B cell (primary cell): Measurements from ENCODE around the gene LCE3C.

Experiments used
- CTCF ChIP-seq: fragments of 200-600 bp; IDR thresholded peaks from one replicate; pipeline ENCODE4 v1.8.0; 2022; ENCODE audit warnings: antibody characterized with exemption, mild to moderate bottlenecking
- EZH2 ChIP-seq: IDR thresholded peaks from 2 replicates; pipeline ENCODE4 v1.6.1; 2012; ENCODE audit warnings: borderline replicate concordance, low read depth, mild to moderate bottlenecking, moderate library complexity, low read length; ENCODE audit not compliant: insufficient read depth, poor library complexity, severe bottlenecking

- TF ChIP-seq CTCF, result no peak
- TF ChIP-seq EZH2, result no peak
Observed at GRCh38 chr1:152580433-152580832, 19.6 kb upstream of the LCE3C start, which contains the start of gene LCE3D.
